ENCODE results near the gene METTL1.

Gene METTL1

DNA sequence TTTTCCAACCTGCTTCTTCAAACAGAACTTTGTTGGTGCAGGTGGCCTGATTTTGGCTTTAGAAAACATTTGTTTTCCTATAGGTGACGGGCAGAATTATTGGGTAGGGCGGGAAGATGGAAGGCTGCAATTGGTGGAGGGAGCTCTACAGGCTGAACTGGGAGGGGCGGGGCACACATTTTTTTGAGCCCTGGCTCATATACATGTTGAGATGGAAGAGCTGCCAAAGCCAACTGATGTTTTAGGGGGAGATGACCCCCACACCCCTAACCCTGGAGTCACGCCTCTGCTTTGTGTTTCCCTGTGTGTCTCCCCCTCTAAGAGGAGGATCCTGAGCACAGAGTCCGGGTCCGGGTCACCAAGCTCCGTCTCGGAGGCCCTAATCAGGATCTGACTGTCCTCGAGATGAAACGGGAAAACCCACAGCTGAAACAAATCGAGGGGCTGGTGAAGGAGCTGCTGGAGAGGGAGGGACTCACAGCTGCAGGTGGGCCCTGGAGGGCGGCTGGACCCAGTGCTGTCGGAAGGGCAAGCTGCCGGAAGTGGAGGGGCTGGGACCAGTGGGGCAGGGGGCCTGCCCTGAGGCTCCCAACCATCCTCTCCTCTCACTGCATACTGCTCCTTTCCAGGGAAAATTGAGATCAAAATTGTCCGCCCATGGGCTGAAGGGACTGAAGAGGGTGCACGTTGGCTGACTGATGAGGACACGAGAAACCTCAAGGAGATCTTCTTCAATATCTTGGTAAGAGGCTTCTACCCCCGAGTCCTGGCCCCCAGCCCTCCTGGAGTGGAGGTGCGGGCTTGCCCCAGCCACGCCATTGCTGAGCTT, 51.9 kb downstream of the METTL1 start:
- H3K27me3 ChIP-seq (ENCODE audit: insufficient read depth, low read depth, severe bottlenecking): no peaks in the 10 kb centered on the region
- H3K36me3 ChIP-seq: peaks cover 43% of the 10 kb centered on the region
- H3K4me3 ChIP-seq (ENCODE audit: low read depth, low read length): no peak overlapping the region
- no peaks in the 10 kb centered on the region for H3K9me3 ChIP-seq (ENCODE audit: severe bottlenecking)
- no peak for DNase-seq
- TF ChIP-seq, protein P1, sequence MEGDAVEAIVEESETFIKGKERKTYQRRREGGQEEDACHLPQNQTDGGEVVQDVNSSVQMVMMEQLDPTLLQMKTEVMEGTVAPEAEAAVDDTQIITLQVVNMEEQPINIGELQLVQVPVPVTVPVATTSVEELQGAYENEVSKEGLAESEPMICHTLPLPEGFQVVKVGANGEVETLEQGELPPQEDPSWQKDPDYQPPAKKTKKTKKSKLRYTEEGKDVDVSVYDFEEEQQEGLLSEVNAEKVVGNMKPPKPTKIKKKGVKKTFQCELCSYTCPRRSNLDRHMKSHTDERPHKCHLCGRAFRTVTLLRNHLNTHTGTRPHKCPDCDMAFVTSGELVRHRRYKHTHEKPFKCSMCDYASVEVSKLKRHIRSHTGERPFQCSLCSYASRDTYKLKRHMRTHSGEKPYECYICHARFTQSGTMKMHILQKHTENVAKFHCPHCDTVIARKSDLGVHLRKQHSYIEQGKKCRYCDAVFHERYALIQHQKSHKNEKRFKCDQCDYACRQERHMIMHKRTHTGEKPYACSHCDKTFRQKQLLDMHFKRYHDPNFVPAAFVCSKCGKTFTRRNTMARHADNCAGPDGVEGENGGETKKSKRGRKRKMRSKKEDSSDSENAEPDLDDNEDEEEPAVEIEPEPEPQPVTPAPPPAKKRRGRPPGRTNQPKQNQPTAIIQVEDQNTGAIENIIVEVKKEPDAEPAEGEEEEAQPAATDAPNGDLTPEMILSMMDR (IDR thresholded peaks at IDR 0.05; ENCODE audit: low read depth, low read length): no peak
- no peak overlapping the region for H3K27ac ChIP-seq

DNA sequence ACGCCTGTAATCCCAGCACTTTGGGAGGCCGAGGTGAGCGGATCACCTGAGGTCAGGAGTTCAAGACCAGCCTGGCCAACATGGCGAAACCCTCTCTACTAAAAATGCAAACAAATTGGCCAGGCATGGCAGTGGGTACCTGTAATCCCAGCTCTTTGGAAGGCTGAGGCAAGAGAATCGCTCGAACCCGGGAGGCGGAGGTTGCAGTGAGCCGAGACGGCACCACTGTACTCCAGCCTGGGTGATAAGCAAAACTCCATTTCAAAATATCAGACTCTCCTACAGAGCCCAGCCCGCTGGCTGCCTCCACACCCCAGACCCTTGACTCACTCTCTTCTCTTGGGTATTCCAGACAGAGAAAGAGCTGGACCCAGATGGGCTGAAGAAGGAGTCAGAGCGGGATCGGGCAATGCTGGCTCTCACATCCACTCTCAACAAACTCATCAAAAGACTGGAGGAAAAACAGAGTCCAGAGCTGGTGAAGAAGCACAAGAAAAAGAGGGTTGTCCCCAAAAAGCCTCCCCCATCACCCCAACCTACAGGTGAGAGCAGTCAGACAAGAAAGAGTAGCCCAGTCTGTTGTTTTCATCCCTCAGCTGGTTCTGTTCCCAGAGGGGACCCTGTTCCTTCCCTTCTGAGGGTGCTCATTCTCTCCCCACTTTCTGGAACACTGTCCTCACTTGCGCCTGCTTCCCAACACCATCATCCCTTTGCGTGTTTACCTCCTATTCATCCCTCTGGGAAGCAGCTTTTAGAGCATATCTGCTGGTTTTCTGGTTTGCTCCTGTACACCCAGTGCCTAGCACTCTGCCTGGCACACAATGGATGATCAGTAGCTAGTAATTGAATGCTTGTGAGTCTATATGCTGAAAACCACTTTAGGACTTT, 53.0 kb downstream of the METTL1 start:
- DNase-seq: no peak
- Histone ChIP-seq H3K36me3 (peaks cover 43% of the 10 kb centered on the region), H3K27ac (no peak overlapping the region), H3K4me3 (ENCODE audit: low read depth, low read length) (no peak overlapping the region), H3K27me3 (ENCODE audit: insufficient read depth, low read depth, severe bottlenecking) (no peaks in the 10 kb centered on the region), H3K9me3 (ENCODE audit: severe bottlenecking) (no peaks in the 10 kb centered on the region)
- TF ChIP-seq, protein P1 (IDR thresholded peaks at IDR 0.05; ENCODE audit: low read depth, low read length): no peak
